IMR-90 (cell line): Measurements from ENCODE around the gene ATP10B. TPM values are rescaled to one million over a fixed set of nuclear protein-coding genes. Genes with fewer than 3 reads are reported as not detected.

Experiments
- ATAC-seq: fragments of 200-7000 bp; cut with Tn5 transposase; 2 replicates; pipeline ENCODE4 v1.9.1; 2020; ENCODE audit warnings: low read depth, mild to moderate bottlenecking, moderate library complexity
- BruUV-seq: library from RNA; stranded (reverse); fragments of 400-500 nt; replicated peaks from 2 replicates; lab custom pipeline; 2021; lab: Mats Ljungman, UMichigan
- CTCF ChIA-PET: fragments of 300-600 bp; formaldehyde crosslinking; extraction: SDS; loops from one replicate; lab custom pipeline; 2021; ENCODE audit warnings: antibody characterized with exemption; lab: Yijun Ruan, JAX
- POLR2A ChIA-PET: fragments of 300-600 bp; sonication (Branson Sonifier 250); formaldehyde crosslinking; loops from one replicate; lab custom pipeline; 2022; ENCODE audit warnings: antibody characterized with exemption; ENCODE audit not compliant: unreplicated experiment; lab: Charles Lee
- DNase-seq: peaks from one replicate; pipeline ENCODE4 v3.0.0; 2013
- H2AFZ ChIP-seq: replicated peaks from 2 replicates; pipeline ENCODE3; 2013; ENCODE audit warnings: low read length, mild to moderate bottlenecking; ENCODE audit not compliant: poor library complexity
- H2AK5ac ChIP-seq: 2 replicates; pipeline ENCODE4 v1.6.1; 2013; ENCODE audit warnings: low read depth, low read length, inconsistent platforms
- H2AK9ac ChIP-seq: replicated peaks from 2 replicates; pipeline ENCODE3; 2013; ENCODE audit warnings: mild to moderate bottlenecking, low read depth, low read length, moderate library complexity; ENCODE audit not compliant: poor library complexity
- H2BK120ac ChIP-seq: 2 replicates; pipeline ENCODE4 v1.6.1; 2013; ENCODE audit warnings: low read depth, low read length, inconsistent platforms
- H2BK15ac ChIP-seq: 3 replicates; pipeline ENCODE4 v1.6.1; 2013; ENCODE audit warnings: low read depth, low read length, inconsistent platforms
- H2BK20ac ChIP-seq: 2 replicates; pipeline ENCODE4 v1.6.1; 2013; ENCODE audit warnings: low read depth, mild to moderate bottlenecking, inconsistent platforms, low read length, moderate library complexity
- H2BK5ac ChIP-seq: 2 replicates; pipeline ENCODE4 v1.6.1; 2013; ENCODE audit warnings: mild to moderate bottlenecking, low read depth, low read length, inconsistent platforms; ENCODE audit not compliant: poor library complexity, severe bottlenecking
- H3K14ac ChIP-seq: replicated peaks from 2 replicates; pipeline ENCODE4 v1.6.1; 2013; ENCODE audit warnings: low read depth, low read length, inconsistent platforms
- H3K18ac ChIP-seq: 2 replicates; pipeline ENCODE4 v1.6.1; 2013; ENCODE audit warnings: low read depth, low read length, control low read depth
- H3K23ac ChIP-seq: 2 replicates; pipeline ENCODE4 v1.6.1; 2013; ENCODE audit warnings: low read depth, low read length, inconsistent platforms
- H3K27ac ChIP-seq: 2 replicates; pipeline ENCODE4 v1.5.1; 2013; ENCODE audit warnings: mild to moderate bottlenecking, control low read depth, low read length; ENCODE audit not compliant: insufficient read depth
- H3K27me3 ChIP-seq: 2 replicates; pipeline ENCODE4 v1.6.1; 2013; ENCODE audit warnings: low read length; ENCODE audit not compliant: control insufficient read depth, insufficient read depth
- H3K36me3 ChIP-seq: 2 replicates; pipeline ENCODE4 v1.6.1; 2013; ENCODE audit warnings: low read length, mixed read lengths; ENCODE audit not compliant: control insufficient read depth, insufficient read depth
- H3K4ac ChIP-seq: 2 replicates; pipeline ENCODE4 v1.6.1; 2013; ENCODE audit warnings: low read depth, low read length, inconsistent platforms
- H3K4me1 ChIP-seq: 2 replicates; pipeline ENCODE4 v1.6.1; 2013; ENCODE audit warnings: low read length, mixed read lengths; ENCODE audit not compliant: control insufficient read depth, insufficient read depth
- H3K4me2 ChIP-seq: 2 replicates; pipeline ENCODE4 v1.6.1; 2013; ENCODE audit warnings: low read depth, mild to moderate bottlenecking, control low read depth, low read length, moderate library complexity
- H3K4me3 ChIP-seq: 2 replicates; pipeline ENCODE4 v1.5.1; 2013; ENCODE audit warnings: low read depth, mild to moderate bottlenecking, control low read depth, low read length, moderate library complexity; ENCODE audit not compliant: insufficient read depth
- H3K56ac ChIP-seq: 2 replicates; pipeline ENCODE4 v1.6.1; 2013; ENCODE audit warnings: low read length, inconsistent platforms; ENCODE audit not compliant: insufficient read depth; ENCODE audit errors: extremely low read depth
- H3K79me1 ChIP-seq, 2 experiments: 2 replicates each; pipeline ENCODE4 v1.6.1; 2013; ENCODE audit warnings: low read length in 2 of 2, inconsistent platforms in 1 of 2, low read depth in 1 of 2
- H3K9ac ChIP-seq: 2 replicates; pipeline ENCODE4 v1.6.1; 2013; ENCODE audit warnings: low read depth, low read length, control low read depth
- H3K9me1 ChIP-seq: 2 replicates; pipeline ENCODE4 v1.6.1; 2013; ENCODE audit warnings: low read length, inconsistent platforms; ENCODE audit not compliant: insufficient read depth
- H3K9me3 ChIP-seq: 2 replicates; pipeline ENCODE4 v1.6.1; 2013; ENCODE audit warnings: low read length; ENCODE audit not compliant: control insufficient read depth, insufficient read depth
- H4K20me1 ChIP-seq: 2 replicates; pipeline ENCODE4 v1.6.1; 2013; ENCODE audit warnings: low read length, inconsistent platforms; ENCODE audit not compliant: insufficient read depth
- H4K5ac ChIP-seq: 2 replicates; pipeline ENCODE4 v1.6.1; 2013; ENCODE audit warnings: mild to moderate bottlenecking, low read depth, low read length, control low read depth
- H4K8ac ChIP-seq, 2 experiments: 2 replicates each; pipeline ENCODE4 v1.6.1; 2013; ENCODE audit warnings: low read depth in 2 of 2, low read length in 2 of 2, control low read depth in 1 of 2, inconsistent platforms in 1 of 2
- H4K91ac ChIP-seq: 2 replicates; pipeline ENCODE4 v1.6.1; 2013; ENCODE audit warnings: low read depth, low read length, inconsistent platforms; ENCODE audit not compliant: insufficient read depth
- NFE2L2 ChIP-seq: fragments of 150-350 bp; IDR thresholded peaks from 2 replicates; pipeline ENCODE4 v1.6.1; 2016; ENCODE audit warnings: low read depth, mild to moderate bottlenecking, low read length
- POLR2A ChIP-seq: IDR thresholded peaks from 2 replicates; pipeline ENCODE4 v1.6.1; 2012; ENCODE audit warnings: mild to moderate bottlenecking, low read depth, low read length
- WGBS, 2 experiments: methylation state at CpG; one replicate each; pipeline versions ENCODE4 v1.1.5 to v1.1.7; 2013; ENCODE audit warnings: missing lambda C conversion rate in 2 of 2; ENCODE audit not compliant: insufficient read length in 1 of 2; ENCODE audit errors: extremely low coverage in 2 of 2; 5-methylcytosine and 5-hydroxymethylcytosine counted together
- dilution Hi-C: fragments of 300-500 bp; cut with HindIII; formaldehyde crosslinking; loops from one replicate; pipeline ENCODE4 v1.14.3; 2018; ENCODE audit warnings: low sequenced_read_pairs; ENCODE audit not compliant: unreplicated experiment
- in situ Hi-C: fragments of 300-500 bp; cut with MboI; formaldehyde crosslinking; loops from 3 replicates; pipeline ENCODE4 v1.14.3; 2019; ENCODE audit warnings: low sequenced_read_pairs, inconsistent platforms, mixed read lengths
- intact Hi-C: fragments of 100-400 bp; cut with micrococcal nuclease; formaldehyde crosslinking; loops from 2 replicates; pipeline ENCODE4 v1.10.0; 2022
- polyA plus RNA-seq, 3 experiments: library from polyadenylated mRNA; depleted of rRNA; stranded (reverse); fragments of >200 nt; gene quantifications; 2 replicates each; pipeline ENCODE4 v1.2.3, GENCODE V29; 2012; ENCODE audit warnings: low replicate concordance in 1 of 3
- total RNA-seq: library from RNA; depleted of rRNA; stranded (reverse); fragments of >200 nt; gene quantifications from 2 replicates; pipeline ENCODE4 v1.2.3, GENCODE V29; 2012

The ATP10B gene
- total and polyA plus RNA-seq, 2 of the 4 experiments (the other 2 are of a cell fraction), result not detected

DNA sequence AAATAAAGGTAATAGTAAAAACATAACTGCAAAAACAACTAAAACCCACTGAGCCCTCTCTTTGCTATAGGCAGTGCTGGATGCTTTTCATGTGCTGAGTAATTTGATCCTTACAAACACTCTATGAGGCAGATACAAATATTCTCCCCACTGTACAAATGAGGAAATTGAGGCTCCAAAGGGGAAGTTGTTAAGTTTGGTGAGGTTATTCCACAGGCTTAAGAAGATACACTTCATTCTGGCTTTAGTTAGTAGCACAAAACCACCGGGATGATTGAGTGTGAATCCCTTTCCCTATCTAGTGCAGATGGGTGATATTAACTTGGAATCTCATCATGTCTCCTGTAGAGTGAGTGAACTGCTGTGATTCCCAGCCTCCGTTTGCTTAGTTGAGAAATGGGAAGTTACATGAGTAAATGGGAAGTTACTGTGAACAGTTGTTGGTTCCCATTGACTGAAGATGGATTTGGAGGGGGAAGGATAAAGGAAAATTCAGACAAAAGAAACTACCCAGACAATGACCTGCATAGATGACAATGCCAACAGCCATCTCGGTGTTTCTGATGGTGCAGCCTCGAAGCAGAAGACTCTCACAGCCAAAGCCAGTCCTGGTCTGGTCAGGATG lies 208.3 kb downstream of the ATP10B start:
- peaks cover 14% of the 10 kb centered on the region for H3K9me3 ChIP-seq
- H3K23ac ChIP-seq, result no peak overlapping the region
- H2BK120ac ChIP-seq, result no peak overlapping the region
- no peak overlapping the region for H3K18ac ChIP-seq
- in situ Hi-C loops (no loop called here), dilution Hi-C loops (no loop called here), intact Hi-C loops (no loop called here)
- no peak for TF ChIP-seq POLR2A
- no peak for TF ChIP-seq NFE2L2
- H3K14ac ChIP-seq, result no peak overlapping the region
- H3K36me3 ChIP-seq, result no peaks in the 10 kb centered on the region
- no peak overlapping the region for H4K5ac ChIP-seq
- no peaks in the 10 kb centered on the region for H3K9me1 ChIP-seq
- DNase-seq, result no peak
- POLR2A ChIA-PET, result no interaction called here
- H2AK5ac ChIP-seq, result no peak overlapping the region
- H3K4me1 ChIP-seq, result no peaks in the 10 kb centered on the region
- no peak overlapping the region for H3K4ac ChIP-seq
- no peaks in the 10 kb centered on the region for H4K20me1 ChIP-seq
- no peaks in the 10 kb centered on the region for H3K79me1 ChIP-seq
- H3K4me3 ChIP-seq, result no peak overlapping the region
- ATAC-seq, result no peak
- H3K9ac ChIP-seq, result no peak overlapping the region
- no peak overlapping the region for H3K4me2 ChIP-seq
- H4K8ac ChIP-seq, result no peak overlapping the region
- H3K56ac ChIP-seq, result no peak overlapping the region
- no peak overlapping the region for H2BK20ac ChIP-seq
- H3K27me3 ChIP-seq, result no peaks in the 10 kb centered on the region
- H2AFZ ChIP-seq, result no peak overlapping the region
- H2BK15ac ChIP-seq, result no peak overlapping the region
- CTCF ChIA-PET, result no interaction called here
- no peak overlapping the region for H2AK9ac ChIP-seq
- H3K27ac ChIP-seq, result no peak overlapping the region
- H4K91ac ChIP-seq, result no peak overlapping the region
- H2BK5ac ChIP-seq, result no peak overlapping the region
- BruUV-seq, result no TSS peak
- WGBS, 2 experiments, result 60% methylated on average over 1 of the region's 4 CpGs; no CpG with 5 or more reads in 1 of the 2 experiments
